H9 (cell line): ENCODE measurements around the gene BMP7. TPM values are rescaled to one million over a fixed set of nuclear protein-coding genes. Genes with fewer than 3 reads are reported as not detected.

Experiments
- DNase-seq: peaks from one replicate; pipeline ENCODE4 v3.0.0-alpha.2; 2017
- H2AFZ ChIP-seq: one replicate; pipeline ENCODE4 v1.6.1; 2013; ENCODE audit warnings: mild to moderate bottlenecking, low read length, control low read depth, moderate library complexity
- H2AK5ac ChIP-seq: 2 replicates; pipeline ENCODE4 v1.6.1; 2013; ENCODE audit warnings: low read length, control low read depth, mixed read lengths; ENCODE audit not compliant: insufficient read length
- H2BK120ac ChIP-seq: one replicate; pipeline ENCODE4 v1.6.1; 2013; ENCODE audit warnings: low read depth, mild to moderate bottlenecking, low read length, control low read depth, inconsistent platforms; ENCODE audit not compliant: poor library complexity, severe bottlenecking
- H2BK12ac ChIP-seq: 2 replicates; pipeline ENCODE4 v1.6.1; 2013; ENCODE audit warnings: low read length, control low read depth, mixed read lengths, low read depth; ENCODE audit not compliant: insufficient read length
- H2BK15ac ChIP-seq: 2 replicates; pipeline ENCODE4 v1.6.1; 2013; ENCODE audit warnings: low read depth, low read length, control low read depth
- H2BK20ac ChIP-seq: one replicate; pipeline ENCODE4 v1.6.1; 2013; ENCODE audit warnings: low read depth, mild to moderate bottlenecking, low read length, control low read depth, inconsistent platforms; ENCODE audit not compliant: poor library complexity, severe bottlenecking
- H2BK5ac ChIP-seq: 2 replicates; pipeline ENCODE4 v1.6.1; 2013; ENCODE audit warnings: low read length, control low read depth, mixed read lengths; ENCODE audit not compliant: insufficient read length
- H3K14ac ChIP-seq: 2 replicates; pipeline ENCODE4 v1.6.1; 2013; ENCODE audit warnings: low read length, control low read depth; ENCODE audit not compliant: insufficient read depth
- H3K18ac ChIP-seq: 2 replicates; pipeline ENCODE4 v1.6.1; 2013; ENCODE audit warnings: low read depth, mild to moderate bottlenecking, mixed read lengths, low read length, control low read depth; ENCODE audit not compliant: insufficient read length
- H3K23ac ChIP-seq: 2 replicates; pipeline ENCODE4 v1.6.1; 2013; ENCODE audit warnings: low read length, control low read depth, mixed read lengths, low read depth; ENCODE audit not compliant: insufficient read length
- H3K23me2 ChIP-seq: 2 replicates; pipeline ENCODE4 v1.6.1; 2013; ENCODE audit warnings: low read depth, mild to moderate bottlenecking, mixed read lengths, low read length, control low read depth; ENCODE audit not compliant: insufficient read length, poor library complexity, severe bottlenecking
- H3K27ac ChIP-seq: 2 replicates; pipeline ENCODE4 v1.5.1; 2013; ENCODE audit warnings: low read length, control low read depth, mixed read lengths, low read depth; ENCODE audit not compliant: insufficient read length
- H3K27me3 ChIP-seq: 2 replicates; pipeline ENCODE4 v1.6.1; 2013; ENCODE audit warnings: low read length, control low read depth, inconsistent platforms; ENCODE audit not compliant: insufficient read depth
- H3K4ac ChIP-seq: 2 replicates; pipeline ENCODE4 v1.6.1; 2013; ENCODE audit warnings: low read depth, mild to moderate bottlenecking, control low read depth, inconsistent platforms, low read length, moderate library complexity
- H3K4me1 ChIP-seq: 2 replicates; pipeline ENCODE4 v1.6.1; 2013; ENCODE audit warnings: low read length, control low read depth, inconsistent platforms; ENCODE audit not compliant: insufficient read depth
- H3K4me2 ChIP-seq: 2 replicates; pipeline ENCODE4 v1.6.1; 2013; ENCODE audit warnings: low read length, control low read depth, mixed read lengths; ENCODE audit not compliant: insufficient read length, insufficient read depth
- H3K56ac ChIP-seq: 2 replicates; pipeline ENCODE4 v1.6.1; 2013; ENCODE audit warnings: low read depth, mild to moderate bottlenecking, mixed read lengths, low read length, control low read depth; ENCODE audit not compliant: insufficient read length
- H3K79me1 ChIP-seq: 2 replicates; pipeline ENCODE4 v1.6.1; 2013; ENCODE audit warnings: low read depth, mild to moderate bottlenecking, moderate library complexity, low read length, control low read depth, inconsistent platforms; ENCODE audit not compliant: insufficient read depth, poor library complexity, severe bottlenecking
- H3K79me2 ChIP-seq: 2 replicates; pipeline ENCODE4 v1.6.1; 2013; ENCODE audit warnings: low read length, control low read depth, inconsistent platforms; ENCODE audit not compliant: insufficient read depth
- H3K9ac ChIP-seq: 2 replicates; pipeline ENCODE4 v1.6.1; 2013; ENCODE audit warnings: low read length, control low read depth, mixed read lengths; ENCODE audit not compliant: insufficient read length; ENCODE audit errors: extremely low read depth
- H3K9me3 ChIP-seq: one replicate; pipeline ENCODE4 v1.6.1; 2013; ENCODE audit warnings: low read depth, low read length, inconsistent platforms; ENCODE audit not compliant: control insufficient read depth
- H3T11ph ChIP-seq: one replicate; pipeline ENCODE4 v1.6.1; 2013; ENCODE audit warnings: mild to moderate bottlenecking, low read length, control low read depth, inconsistent platforms
- H4K20me1 ChIP-seq: one replicate; pipeline ENCODE4 v1.6.1; 2013; ENCODE audit not compliant: control insufficient read depth, insufficient read length, insufficient read depth
- H4K5ac ChIP-seq: 2 replicates; pipeline ENCODE4 v1.6.1; 2013; ENCODE audit warnings: low read depth, mild to moderate bottlenecking, mixed read lengths, low read length, control low read depth; ENCODE audit not compliant: insufficient read length
- H4K8ac ChIP-seq: replicated peaks from 2 replicates; pipeline ENCODE4 v1.6.1; 2013; ENCODE audit warnings: low read length, control low read depth, mixed read lengths, low read depth; ENCODE audit not compliant: insufficient read length
- H4K91ac ChIP-seq: 2 replicates; pipeline ENCODE4 v1.6.1; 2013; ENCODE audit warnings: low read depth, mild to moderate bottlenecking, moderate library complexity, mixed read lengths, low read length, control low read depth; ENCODE audit not compliant: insufficient read length
- H3K27ac Mint-ChIP-seq, 3 experiments: 2 replicates in 2 of 3; 3 replicates in 1 of 3; pipeline ENCODE4 v1.8.0; 2020 to 2021; ENCODE audit warnings: mixed read lengths in 3 of 3, mild to moderate bottlenecking in 1 of 3, moderate library complexity in 1 of 3
- H3K27me3 Mint-ChIP-seq: 2 replicates; pipeline ENCODE4 v1.8.0; 2021; ENCODE audit warnings: low read depth, mild to moderate bottlenecking, moderate library complexity, mixed read lengths
- H3K36me3 Mint-ChIP-seq, 3 experiments: 2 replicates in 2 of 3; 3 replicates in 1 of 3; pipeline ENCODE4 v1.8.0; 2020 to 2021; ENCODE audit warnings: low read depth in 3 of 3, mixed read lengths in 3 of 3; ENCODE audit not compliant: insufficient read depth in 1 of 3
- H3K4me1 Mint-ChIP-seq, 2 experiments: 2 replicates each; pipeline ENCODE4 v1.8.0; 2020; ENCODE audit warnings: mixed read lengths in 2 of 2
- H3K4me3 Mint-ChIP-seq, 2 experiments: 2 replicates in 1 of 2; 3 replicates in 1 of 2; pipeline ENCODE4 v1.8.0; 2020 to 2021; ENCODE audit warnings: mild to moderate bottlenecking in 2 of 2, mixed read lengths in 2 of 2, moderate library complexity in 1 of 2
- H3K9me3 Mint-ChIP-seq, 2 experiments: 2 replicates in 1 of 2; 3 replicates in 1 of 2; pipeline ENCODE4 v1.8.0; 2020; ENCODE audit warnings: mild to moderate bottlenecking in 2 of 2, mixed read lengths in 2 of 2, moderate library complexity in 1 of 2
- CTCF ChIP-seq: fragments of 200-600 bp; sonication (generic); conservative IDR thresholded peaks from 3 replicates; pipeline ENCODE4 v1.8.0; 2021; ENCODE audit warnings: antibody characterized with exemption, mild to moderate bottlenecking
- WGBS: extraction: QIAGEN DNeasy Blood & Tissue Kit; methylation state at CpG from one replicate; pipeline ENCODE4 v1.1.7; 2013; ENCODE audit warnings: missing lambda C conversion rate, low lambda C conversion rate, mixed read lengths; ENCODE audit not compliant: insufficient read length; ENCODE audit errors: extremely low coverage; 5-methylcytosine and 5-hydroxymethylcytosine counted together
- total RNA-seq: library from RNA; stranded (reverse); gene quantifications from 2 replicates; pipeline ENCODE4 v1.2.1, GENCODE V29; 2021

Gene BMP7
- total RNA-seq, 1 experiment from 2014 or later = 17.7 TPM

- H3K79me1 ChIP-seq = no peaks in the 10 kb centered on the region
- H3K4me1 ChIP-seq = peaks cover 3% of the 10 kb centered on the region; the same call in 1 of the 2 replicates
- H3K4me2 ChIP-seq = no peak overlapping the region
- H3K23me2 ChIP-seq = no peaks in the 10 kb centered on the region
- Mint-ChIP-seq H3K27me3 (no peaks in the 10 kb centered on the region; the same call in 1 of the 2 replicates), H3K9me3 (peaks cover 0 to 3% of the 10 kb centered on the region in 2 experiments; a peak in 3 of 5 replicates), H3K4me1 (peaks cover 35 to 36% of the 10 kb centered on the region in 2 experiments), H3K27ac (peak overlapping the region in 2 of 3 experiments; percentile 28 to 50; a peak in 1 of 7 replicates), H3K36me3 (peaks cover 0 to 6% (median 5%) of the 10 kb centered on the region in 3 experiments; a peak in 4 of 7 replicates), H3K4me3 (no peak overlapping the region)
- H4K8ac ChIP-seq = no peak overlapping the region
- H2BK15ac ChIP-seq = no peak overlapping the region
- H3K27me3 ChIP-seq = no peaks in the 10 kb centered on the region; the same call in 1 of the 2 replicates
- H3K56ac ChIP-seq = no peak overlapping the region
- H3K4ac ChIP-seq = no peak overlapping the region
- no peak overlapping the region for H3K23ac ChIP-seq
- H2BK120ac ChIP-seq = no peak overlapping the region
- no peak overlapping the region for H2BK12ac ChIP-seq
- H2BK20ac ChIP-seq = no peak overlapping the region
- no peaks in the 10 kb centered on the region for H4K20me1 ChIP-seq
- no CpG with 5 or more reads among the region's 8 CpGs for WGBS
- H3K27ac ChIP-seq = no peak overlapping the region
- no peak overlapping the region for H4K91ac ChIP-seq
- no peak overlapping the region for H3K14ac ChIP-seq
- H3K18ac ChIP-seq = no peak overlapping the region
- no peak overlapping the region for H3K9ac ChIP-seq
- H4K5ac ChIP-seq = no peak overlapping the region
- H3T11ph ChIP-seq = no peak overlapping the region
- H2AFZ ChIP-seq = no peak overlapping the region
- no peaks in the 10 kb centered on the region for H3K79me2 ChIP-seq
- DNase-seq = no peak
- no peak overlapping the region for H2BK5ac ChIP-seq
- no peak for TF ChIP-seq CTCF
- no peak overlapping the region for H2AK5ac ChIP-seq
- H3K9me3 ChIP-seq = no peaks in the 10 kb centered on the region
Measured at GRCh38 chr20:57252559-57253162, 13.8 kb downstream of the BMP7 start.
